Ascending aorta (tissue), 2 donors: ENCODE results near the gene CNBD2. TPM values are rescaled to one million over a fixed set of nuclear protein-coding genes. Genes with fewer than 3 reads are reported as not detected.
"Not testable (repeated sequence)": the region's sequence is repeated elsewhere in the genome, so short reads cannot be mapped to it uniquely, and the experiment has no call there.

Experiments
- DNase-seq, 2 donors: peaks; one replicate each; pipeline ENCODE4 v3.0.0-alpha.2; 2019; ENCODE audit warnings: low spot score in 2 of 2
- H3K27ac ChIP-seq, 2 donors: fragments of 200-600 bp; sonication (generic); one replicate each; pipeline ENCODE4 v1.5.1; 2016 to 2017; ENCODE audit warnings: mild to moderate bottlenecking in 1 of 2
- H3K27me3 ChIP-seq: fragments of 200-600 bp; sonication (generic); one replicate; pipeline ENCODE4 v1.5.1; 2017
- H3K36me3 ChIP-seq, 2 donors: fragments of 200-600 bp; sonication (generic); one replicate each; pipeline ENCODE4 v1.5.1; 2016
- H3K4me1 ChIP-seq, 2 donors: fragments of 200-600 bp; sonication (generic); one replicate each; pipeline ENCODE4 v1.5.1; 2016 to 2017; ENCODE audit warnings: mild to moderate bottlenecking in 1 of 2
- H3K4me3 ChIP-seq, 2 donors: fragments of 200-600 bp; sonication (generic); one replicate each; pipeline ENCODE4 v1.5.1; 2016 to 2017; ENCODE audit warnings: mild to moderate bottlenecking in 1 of 2
- H3K9me3 ChIP-seq, 2 donors: fragments of 200-600 bp; sonication (generic); one replicate each; pipeline ENCODE4 v1.5.1; 2016
- CTCF ChIP-seq, 3 experiments: fragments of 200-600 bp in 2 of 3; fragments of 450-650 bp in 1 of 3; sonication (generic) in 2 of 3; IDR thresholded peaks; one replicate each; pipeline ENCODE4 v1.5.1; 2016 to 2019; ENCODE audit warnings: antibody characterized with exemption in 3 of 3, mild to moderate bottlenecking in 1 of 3, moderate library complexity in 1 of 3
- intact Hi-C: fragments of 100-400 bp; cut with DNase I; formaldehyde crosslinking; loops from one replicate; pipeline ENCODE4 v1.15.1; 2023
- total RNA-seq: library from RNA; depleted of rRNA; stranded (reverse); fragments of >200 nt; gene quantifications from one replicate; pipeline ENCODE4 v1.1.0, GENCODE V29; 2016

Gene CNBD2
- total RNA-seq, 1 donor from 2014 or later: not detected

DNA sequence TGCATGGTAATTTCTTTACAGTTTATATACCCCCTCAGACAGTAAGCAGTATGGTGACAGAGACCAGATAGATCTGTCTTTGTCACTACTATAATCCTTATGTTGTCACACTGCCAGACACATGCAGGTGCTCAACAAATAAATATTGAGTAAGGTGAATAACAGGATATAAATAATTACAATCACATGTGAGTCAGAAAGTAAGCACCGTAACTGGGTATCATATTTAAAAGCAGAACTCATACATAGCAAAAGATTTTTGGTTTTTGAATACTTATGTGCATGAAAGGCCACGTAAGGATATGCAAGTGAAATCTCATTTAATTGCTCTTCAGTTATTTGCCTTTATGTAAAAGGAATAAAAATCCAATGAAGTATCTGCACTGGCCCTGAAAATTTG is 17.4 kb downstream of the CNBD2 start:
- no peaks in the 10 kb centered on the region for H3K9me3 ChIP-seq
- no peak overlapping the region for H3K4me3 ChIP-seq
- H3K4me1 ChIP-seq: no peaks in the 10 kb centered on the region
- no peaks in the 10 kb centered on the region for H3K36me3 ChIP-seq
- no peak for DNase-seq
- no peaks in the 10 kb centered on the region for H3K27me3 ChIP-seq
- no peak overlapping the region for H3K27ac ChIP-seq
- TF ChIP-seq CTCF (IDR thresholded peaks at IDR 0.05): no peak
- intact Hi-C loops: no loop called here

GRCh38 chr20:35988910-35989463 is 20.6 kb downstream of the CNBD2 start:
- TF ChIP-seq CTCF (IDR thresholded peaks at IDR 0.05): no peak
- H3K4me3 ChIP-seq: no peak overlapping the region
- intact Hi-C loops: no loop called here
- no peaks in the 10 kb centered on the region for H3K9me3 ChIP-seq
- DNase-seq: no peak
- H3K4me1 ChIP-seq: no peaks in the 10 kb centered on the region
- H3K27me3 ChIP-seq: no peaks in the 10 kb centered on the region
- no peak overlapping the region for H3K27ac ChIP-seq
- H3K36me3 ChIP-seq: no peaks in the 10 kb centered on the region

DNA sequence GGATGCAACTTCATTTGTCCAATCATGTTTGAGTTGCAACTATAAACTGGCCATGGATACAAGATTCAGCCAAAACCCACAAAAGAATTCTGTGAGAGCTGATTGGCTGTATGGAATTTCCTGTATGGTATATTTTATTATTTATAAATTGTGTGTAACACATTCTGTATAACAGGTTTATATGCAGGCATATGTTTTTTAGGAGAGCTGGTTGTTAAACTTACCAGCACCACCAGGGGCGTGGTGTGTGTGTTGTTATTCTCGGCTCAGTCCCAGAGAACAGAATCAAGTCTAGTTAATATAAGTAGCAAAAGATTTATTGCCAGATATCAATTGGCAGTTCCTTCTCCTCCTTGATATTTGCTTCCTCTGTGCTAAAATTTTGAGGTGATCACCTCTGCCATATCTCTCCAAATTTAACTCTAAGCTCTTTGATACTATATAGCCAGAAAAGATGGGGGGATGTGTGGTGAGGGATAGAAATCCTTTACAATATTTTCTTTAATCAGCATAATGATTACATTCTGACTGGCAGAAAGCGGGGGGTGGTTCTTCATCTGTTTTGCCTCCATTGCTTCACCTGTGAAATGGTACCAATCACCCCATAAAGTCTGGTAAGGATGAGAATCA is 22.9 kb downstream of the CNBD2 start:
- intact Hi-C loops: no loop called here
- Histone ChIP-seq H3K36me3 (no peaks in the 10 kb centered on the region), H3K27ac (no peak overlapping the region), H3K4me1 (no peaks in the 10 kb centered on the region), H3K4me3 (no peak overlapping the region), H3K27me3 (no peaks in the 10 kb centered on the region), H3K9me3 (no peaks in the 10 kb centered on the region)
- DNase-seq: no peak
- peak in 1 of 3 experiments; percentile 34 for TF ChIP-seq CTCF (IDR thresholded peaks at IDR 0.05)

DNA sequence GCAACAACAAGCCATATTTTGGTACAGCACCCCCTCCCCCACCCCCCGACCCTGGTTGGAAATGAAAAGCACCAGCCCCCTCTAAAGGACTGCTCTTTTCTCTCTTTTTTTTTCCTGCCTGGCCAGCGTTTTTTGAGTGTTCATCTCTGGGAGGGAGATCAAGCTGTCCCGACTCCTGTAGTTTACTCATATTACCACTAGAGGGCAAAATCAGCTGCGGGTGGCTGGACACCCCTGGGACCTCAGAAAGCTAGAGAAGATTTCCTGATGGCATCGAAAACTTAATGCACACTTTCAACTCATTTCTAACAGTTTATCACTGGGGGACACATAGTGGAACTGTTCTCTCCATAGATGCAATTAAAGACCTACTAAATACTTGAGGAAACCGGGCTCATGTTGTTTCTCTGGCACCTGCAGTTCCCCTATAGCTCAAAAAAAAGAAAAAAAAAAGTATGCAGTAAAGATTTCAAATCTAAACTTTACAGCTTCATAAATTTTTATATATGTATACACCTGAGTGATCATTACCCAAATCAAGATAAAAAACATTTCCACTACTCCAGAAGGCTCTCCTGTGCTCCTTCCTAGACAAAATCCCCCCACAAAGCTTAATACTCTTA is 24.4 kb downstream of the CNBD2 start:
- no peak for DNase-seq
- Histone ChIP-seq H3K4me3 (no peak overlapping the region), H3K27ac (no peak overlapping the region), H3K9me3 (no peaks in the 10 kb centered on the region), H3K4me1 (no peaks in the 10 kb centered on the region), H3K36me3 (no peaks in the 10 kb centered on the region), H3K27me3 (no peaks in the 10 kb centered on the region)
- TF ChIP-seq CTCF (IDR thresholded peaks at IDR 0.05): peak; percentile 68 to 85 (median 83)
- intact Hi-C loops: no loop called here

DNA sequence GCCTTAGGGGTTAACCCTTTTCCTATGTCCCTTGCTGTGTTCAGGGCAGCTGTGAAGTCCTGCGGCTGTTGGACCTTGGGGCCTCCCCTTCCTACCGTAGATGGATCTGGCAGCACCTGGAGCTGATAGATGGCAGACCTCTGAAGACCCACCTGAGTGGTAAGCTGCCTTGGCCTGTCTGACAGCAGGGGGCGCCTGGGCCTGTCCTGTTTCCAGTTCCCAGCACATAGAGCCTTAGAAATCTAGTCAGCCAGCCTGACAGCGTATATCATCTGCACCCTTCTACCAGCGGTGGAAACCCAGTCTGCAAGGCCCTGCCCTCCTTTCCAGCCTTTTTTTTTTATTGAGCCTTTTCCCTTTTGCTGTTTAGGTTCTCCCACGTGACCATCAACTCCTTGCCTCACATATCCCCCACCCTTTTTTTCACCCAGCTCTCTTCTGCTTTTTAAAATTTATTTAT is 26.6 kb downstream of the CNBD2 start:
- TF ChIP-seq CTCF (IDR thresholded peaks at IDR 0.05): peak; percentile 80 to 87 (median 81)
- Histone ChIP-seq H3K4me1 (no peaks in the 10 kb centered on the region), H3K36me3 (no peaks in the 10 kb centered on the region), H3K4me3 (no peak overlapping the region), H3K9me3 (peaks cover 0 to 5% of the 10 kb centered on the region in 2 donors), H3K27me3 (no peaks in the 10 kb centered on the region), H3K27ac (no peak overlapping the region)
- intact Hi-C loops: loop anchor here (1.0 to 2.0 kb wide), 3 partner anchors 56 to 204 kb away; no protein-coding TSS in a partner anchor
- DNase-seq: peak in 1 of 2 donors; percentile 88

DNA sequence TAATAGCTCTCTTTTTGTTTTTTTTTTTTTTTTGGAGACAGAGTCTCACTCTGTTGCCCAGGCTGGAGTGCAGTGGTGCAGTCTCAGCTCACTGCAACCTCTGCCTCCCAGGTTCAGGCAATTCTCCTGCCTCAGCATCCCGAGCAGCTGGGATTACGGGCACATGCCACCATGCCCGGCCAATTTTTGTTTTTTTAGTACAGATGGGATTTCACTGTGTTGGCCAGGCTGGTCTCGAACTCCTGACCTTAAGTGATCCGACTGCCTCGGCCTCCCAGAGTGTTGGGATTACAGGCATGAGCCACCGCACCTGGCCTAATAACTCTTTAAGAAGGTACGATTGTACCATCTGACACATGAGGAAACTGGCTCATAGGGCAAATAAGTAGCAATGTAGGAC is 28.1 kb downstream of the CNBD2 start:
- H3K4me1 ChIP-seq, intact Hi-C loops, DNase-seq, H3K27ac ChIP-seq, H3K9me3 ChIP-seq, H3K36me3 ChIP-seq, H3K27me3 ChIP-seq, H3K4me3 ChIP-seq: not testable (repeated sequence)

- peak in 1 of 2 donors; percentile 24 for DNase-seq
- H3K9me3 ChIP-seq, H3K36me3 ChIP-seq, H3K27me3 ChIP-seq, H3K4me3 ChIP-seq, H3K4me1 ChIP-seq, H3K27ac ChIP-seq, intact Hi-C loops: not testable (repeated sequence)
Observed at GRCh38 chr20:36001331-36001730, 32.9 kb downstream of the CNBD2 start.
